HepG2 (cell line): Measurements from ENCODE around the gene KANK4.

Experiments
- CTCF ChIP-seq: sonication (generic); formaldehyde crosslinking; IDR thresholded peaks from 2 replicates; pipeline ENCODE4 v1.5.0; 2020; ENCODE audit warnings: mild to moderate bottlenecking, missing genetic modification reagents, moderate library complexity
- ELF4 ChIP-seq: sonication (generic); formaldehyde crosslinking; IDR thresholded peaks from 2 replicates; pipeline ENCODE4 v1.5.0; 2020; ENCODE audit warnings: missing genetic modification reagents, mild to moderate bottlenecking, moderate library complexity, borderline replicate concordance
- LCORL ChIP-seq, 2 experiments: fragments of 450-650 bp in 1 of 2; sonication (generic) in 1 of 2; formaldehyde crosslinking in 1 of 2; IDR thresholded peaks; 2 replicates each; pipeline versions ENCODE4 v1.5.0 to v1.6.1; 2017 to 2020; ENCODE audit warnings: antibody characterized with exemption in 1 of 2, missing genetic modification reagents in 1 of 2

- TF ChIP-seq ELF4 (CRISPR knock-in tag): no peak
- no peak for TF ChIP-seq LCORL (IDR thresholded peaks at IDR 0.05)
- TF ChIP-seq LCORL (CRISPR knock-in tag; IDR thresholded peaks at IDR 0.05): no peak
- TF ChIP-seq CTCF: no peak
Measured at GRCh38 chr1:62356257-62356835, 37.1 kb upstream of the KANK4 start.
